ENCODE data around the gene SLC6A11.

SLC6A11 gene

DNA sequence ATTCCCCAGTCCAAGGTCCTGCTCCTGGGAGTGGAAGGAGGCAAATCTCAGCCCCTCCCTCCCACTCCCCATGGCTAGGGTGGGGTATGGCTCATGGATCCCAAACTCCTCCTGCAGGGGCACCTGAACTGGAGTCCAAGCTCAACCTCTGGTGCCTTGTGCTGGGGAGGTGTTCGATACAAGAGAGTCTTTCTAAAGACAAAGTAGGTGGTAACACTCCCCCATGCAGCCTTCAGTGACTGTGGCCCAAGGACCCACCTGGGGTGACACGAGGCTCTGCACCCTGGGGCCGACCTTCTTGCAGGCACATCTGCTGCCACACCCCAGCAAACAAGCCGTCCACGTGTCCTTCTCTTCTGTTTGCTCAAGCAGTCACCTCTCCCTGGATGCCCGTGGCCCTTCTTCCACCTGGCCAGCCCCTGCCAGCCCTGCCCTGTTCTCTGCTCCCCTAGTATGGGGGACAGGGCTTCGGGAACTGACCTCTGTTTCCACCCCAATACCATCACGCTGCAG is 36.7 kb upstream of the SLC6A11 start:
- H3K27me3 Mint-ChIP-seq: peaks cover 43 to 72% of the 10 kb centered on the region in 2 donors
- H3K36me3 Mint-ChIP-seq (ENCODE audit: insufficient read depth): no peaks in the 10 kb centered on the region
- no peak overlapping the region for H3K4me3 Mint-ChIP-seq

GRCh38 chr3:10780243-10780642 is 35.8 kb upstream of the SLC6A11 start:
- no peaks in the 10 kb centered on the region for H3K9me3 Mint-ChIP-seq
- ATAC-seq (replicated peaks) (no peak), DNase-seq (no peak)
- H3K27ac Mint-ChIP-seq: no peak overlapping the region
- H3K4me3 Mint-ChIP-seq: no peak overlapping the region
- H3K27me3 Mint-ChIP-seq: peaks cover 52 to 72% of the 10 kb centered on the region in 2 donors
- no peaks in the 10 kb centered on the region for H3K36me3 Mint-ChIP-seq (ENCODE audit: insufficient read depth)
- peaks cover 0 to 2% of the 10 kb centered on the region in 2 donors for H3K4me1 Mint-ChIP-seq (ENCODE audit: low read depth in 2 of 2)

More for the DNA sequence above, 36.7 kb upstream of the SLC6A11 start:
- Mint-ChIP-seq H3K27ac (no peak overlapping the region), H3K9me3 (no peaks in the 10 kb centered on the region), H3K4me1 (ENCODE audit: low read depth in 2 of 2) (peaks cover 0 to 2% of the 10 kb centered on the region in 2 donors)
- DNase-seq (no peak), ATAC-seq (replicated peaks) (no peak)

- Mint-ChIP-seq H3K27ac (no peak overlapping the region), H3K4me1 (ENCODE audit: low read depth in 2 of 2) (peaks cover 0 to 2% of the 10 kb centered on the region in 2 donors), H3K4me3 (no peak overlapping the region), H3K36me3 (ENCODE audit: insufficient read depth) (no peaks in the 10 kb centered on the region), H3K9me3 (no peaks in the 10 kb centered on the region), H3K27me3 (peaks cover 53 to 69% of the 10 kb centered on the region in 2 donors)
- DNase-seq: no peak
- ATAC-seq (replicated peaks): no peak
Measured at GRCh38 chr3:10780922-10781321, 35.1 kb upstream of the SLC6A11 start.

GRCh38 chr3:10781981-10782380 is 34.0 kb upstream of the SLC6A11 start:
- ATAC-seq (replicated peaks) (no peak), DNase-seq (no peak)
- peaks cover 46 to 69% of the 10 kb centered on the region in 2 donors for H3K27me3 Mint-ChIP-seq
- H3K9me3 Mint-ChIP-seq: no peaks in the 10 kb centered on the region
- peaks cover 0 to 2% of the 10 kb centered on the region in 2 donors for H3K4me1 Mint-ChIP-seq (ENCODE audit: low read depth in 2 of 2)
- H3K27ac Mint-ChIP-seq: no peak overlapping the region
- no peak overlapping the region for H3K4me3 Mint-ChIP-seq
- H3K36me3 Mint-ChIP-seq (ENCODE audit: insufficient read depth): no peaks in the 10 kb centered on the region

- DNase-seq: peak; percentile 17 to 27 (median 21)
- ATAC-seq (replicated peaks): no peak
- Mint-ChIP-seq H3K36me3 (ENCODE audit: insufficient read depth) (no peaks in the 10 kb centered on the region), H3K4me1 (ENCODE audit: low read depth in 2 of 2) (peaks cover 0 to 2% of the 10 kb centered on the region in 2 donors), H3K9me3 (no peaks in the 10 kb centered on the region), H3K27me3 (peaks cover 45 to 56% of the 10 kb centered on the region in 2 donors), H3K4me3 (no peak overlapping the region), H3K27ac (no peak overlapping the region)
Measured at GRCh38 chr3:10783360-10784351, 32.4 kb upstream of the SLC6A11 start.

DNA sequence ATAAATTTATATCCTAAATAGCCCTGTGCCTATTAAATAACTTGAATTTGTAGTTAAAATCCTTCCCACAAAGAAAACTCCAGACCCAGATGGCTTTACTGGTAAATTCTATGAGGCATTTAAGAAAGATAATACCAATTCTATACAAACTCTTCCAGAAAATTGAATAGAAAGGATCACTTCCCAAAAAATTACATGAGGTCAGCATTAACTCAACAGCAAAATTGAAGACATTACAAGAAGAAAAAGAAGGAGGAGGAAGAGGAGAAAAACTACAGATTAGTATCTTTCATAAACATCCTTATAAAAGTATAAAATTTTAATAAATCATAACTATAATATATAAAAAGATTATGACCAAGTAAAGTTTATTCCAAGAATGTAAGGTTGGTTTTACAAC is 29.4 kb upstream of the SLC6A11 start:
- no peaks in the 10 kb centered on the region for H3K9me3 Mint-ChIP-seq
- DNase-seq (no peak), ATAC-seq (replicated peaks) (no peak)
- peaks cover 35 to 44% of the 10 kb centered on the region in 2 donors for H3K27me3 Mint-ChIP-seq
- H3K4me1 Mint-ChIP-seq (ENCODE audit: low read depth in 2 of 2): peaks cover 0 to 2% of the 10 kb centered on the region in 2 donors
- no peaks in the 10 kb centered on the region for H3K36me3 Mint-ChIP-seq (ENCODE audit: insufficient read depth)
- no peak overlapping the region for H3K27ac Mint-ChIP-seq
- no peak overlapping the region for H3K4me3 Mint-ChIP-seq

DNA sequence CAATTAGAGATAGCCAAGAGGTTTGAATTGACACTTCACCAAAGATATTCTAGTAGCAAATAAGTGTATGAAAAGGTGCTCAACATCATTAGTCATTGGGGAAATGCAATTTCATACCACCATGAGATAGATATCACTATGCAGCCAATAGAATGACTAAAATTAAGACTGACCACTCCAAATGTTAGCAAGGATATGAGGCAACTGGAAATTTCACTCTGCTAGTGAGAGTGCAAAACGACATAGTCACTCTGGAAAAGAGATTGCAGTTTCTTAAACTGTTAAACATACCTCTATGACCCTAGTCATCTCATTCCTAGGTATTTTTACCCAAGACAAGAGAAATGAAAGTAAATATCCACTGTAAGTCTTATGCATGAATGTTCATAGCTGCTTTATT is 27.6 kb upstream of the SLC6A11 start:
- Mint-ChIP-seq H3K4me3 (no peak overlapping the region), H3K9me3 (no peaks in the 10 kb centered on the region), H3K27ac (no peak overlapping the region), H3K36me3 (ENCODE audit: insufficient read depth) (no peaks in the 10 kb centered on the region), H3K4me1 (ENCODE audit: low read depth in 2 of 2) (peaks cover 0 to 2% of the 10 kb centered on the region in 2 donors), H3K27me3 (peaks cover 32 to 52% of the 10 kb centered on the region in 2 donors)
- ATAC-seq (replicated peaks) (no peak), DNase-seq (no peak)

GRCh38 chr3:10790713-10791112 is 25.3 kb upstream of the SLC6A11 start:
- Mint-ChIP-seq H3K27ac (no peak overlapping the region), H3K36me3 (ENCODE audit: insufficient read depth) (no peaks in the 10 kb centered on the region), H3K4me1 (ENCODE audit: low read depth in 2 of 2) (peaks cover 0 to 2% of the 10 kb centered on the region in 2 donors), H3K4me3 (no peak overlapping the region), H3K27me3 (peaks cover 15 to 46% of the 10 kb centered on the region in 2 donors), H3K9me3 (no peaks in the 10 kb centered on the region)
- ATAC-seq (replicated peaks) (no peak), DNase-seq (no peak)

DNA sequence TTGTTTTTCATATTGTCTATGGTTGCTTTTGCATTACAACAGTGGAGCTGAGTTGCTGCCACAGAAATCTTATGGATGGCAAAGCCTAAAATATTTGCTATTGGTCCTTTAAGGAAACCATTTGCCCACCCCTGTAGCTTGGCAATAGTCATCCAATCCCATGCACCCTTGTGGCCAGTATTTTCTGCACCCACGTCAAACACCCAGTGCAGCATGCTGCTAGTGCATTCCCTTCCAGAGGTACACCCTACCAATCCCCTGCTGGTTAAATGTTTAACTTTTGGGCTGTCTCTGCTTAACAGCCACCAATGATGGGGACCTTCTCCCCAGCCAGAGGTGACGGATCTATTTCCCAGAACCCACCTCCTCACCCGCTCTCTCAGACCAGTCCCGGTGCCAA is 23.8 kb upstream of the SLC6A11 start:
- Mint-ChIP-seq H3K4me3 (no peak overlapping the region), H3K27me3 (peaks cover 28 to 56% of the 10 kb centered on the region in 2 donors), H3K9me3 (no peaks in the 10 kb centered on the region), H3K36me3 (ENCODE audit: insufficient read depth) (no peaks in the 10 kb centered on the region), H3K4me1 (ENCODE audit: low read depth in 2 of 2) (peaks cover 0 to 2% of the 10 kb centered on the region in 2 donors), H3K27ac (no peak overlapping the region)
- DNase-seq: no peak
- no peak for ATAC-seq (replicated peaks)

DNA sequence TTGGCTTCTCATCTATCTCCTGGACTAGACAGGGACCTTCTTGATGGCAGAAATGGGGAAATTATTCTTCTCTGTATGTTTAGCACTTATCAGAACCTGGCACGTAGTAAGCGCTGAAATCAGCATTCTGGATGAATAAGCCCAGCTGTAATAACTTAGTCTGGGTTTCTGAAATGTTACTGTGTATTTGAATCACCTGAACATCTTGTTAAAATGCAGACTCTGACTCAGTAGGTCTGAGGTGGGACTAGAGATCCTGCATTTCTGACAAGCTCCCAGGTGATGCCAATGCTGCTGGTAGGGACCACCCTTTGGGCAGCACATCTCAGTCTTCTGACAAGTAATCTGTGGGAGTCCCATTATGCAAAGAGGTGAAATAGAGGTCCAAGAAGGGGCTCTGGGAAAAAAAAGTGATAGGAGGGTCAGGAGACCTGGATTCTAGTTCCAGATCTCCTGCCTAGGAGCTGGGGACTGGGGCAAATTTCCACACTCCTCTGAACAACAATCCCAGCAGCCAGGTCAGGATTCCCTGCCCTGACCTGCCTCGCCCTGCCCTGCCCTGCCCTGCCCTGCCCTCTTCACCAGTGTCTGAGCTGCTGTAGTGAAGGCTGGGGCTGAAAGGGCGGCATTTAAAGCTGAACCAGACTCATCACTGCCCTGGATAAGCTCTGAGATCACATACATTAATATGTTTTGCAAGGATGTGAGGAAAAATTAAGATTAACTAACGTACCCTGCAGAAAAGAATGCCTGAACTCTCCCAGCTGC is 17.2 kb upstream of the SLC6A11 start:
- Mint-ChIP-seq H3K9me3 (no peaks in the 10 kb centered on the region), H3K27ac (no peak overlapping the region), H3K36me3 (ENCODE audit: insufficient read depth) (no peaks in the 10 kb centered on the region), H3K27me3 (peaks cover 17 to 58% of the 10 kb centered on the region in 2 donors), H3K4me1 (ENCODE audit: low read depth in 2 of 2) (peaks cover 0 to 2% of the 10 kb centered on the region in 2 donors), H3K4me3 (no peak overlapping the region)
- DNase-seq: no peak
- ATAC-seq (replicated peaks): no peak

DNA sequence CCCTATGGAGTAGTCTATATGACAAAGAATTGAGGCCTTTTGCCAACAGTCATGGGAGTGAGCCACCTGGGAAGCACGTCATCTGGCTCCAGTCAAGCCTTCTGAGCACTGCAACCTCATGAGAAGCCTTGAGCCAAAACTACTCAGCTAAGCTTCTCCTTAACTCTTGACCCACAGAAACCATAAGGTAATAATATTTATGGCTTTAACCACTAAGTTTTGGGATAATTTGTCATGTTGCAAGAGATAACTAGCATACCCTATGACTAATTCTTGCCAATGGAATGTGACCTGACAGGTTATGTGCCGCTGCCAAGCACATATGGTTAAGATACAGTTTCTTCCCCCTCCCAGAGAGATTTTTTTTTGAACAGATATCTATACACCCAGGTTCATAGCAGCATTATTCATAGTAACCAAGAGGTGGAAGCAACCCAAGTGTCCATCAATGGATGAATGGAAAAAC is 11.8 kb upstream of the SLC6A11 start:
- ATAC-seq (replicated peaks): no peak
- Mint-ChIP-seq H3K27me3 (peaks cover 23 to 64% of the 10 kb centered on the region in 2 donors), H3K9me3 (no peaks in the 10 kb centered on the region), H3K36me3 (ENCODE audit: insufficient read depth) (no peaks in the 10 kb centered on the region), H3K4me1 (ENCODE audit: low read depth in 2 of 2) (no peaks in the 10 kb centered on the region), H3K27ac (no peak overlapping the region), H3K4me3 (no peak overlapping the region)
- no peak for DNase-seq

DNA sequence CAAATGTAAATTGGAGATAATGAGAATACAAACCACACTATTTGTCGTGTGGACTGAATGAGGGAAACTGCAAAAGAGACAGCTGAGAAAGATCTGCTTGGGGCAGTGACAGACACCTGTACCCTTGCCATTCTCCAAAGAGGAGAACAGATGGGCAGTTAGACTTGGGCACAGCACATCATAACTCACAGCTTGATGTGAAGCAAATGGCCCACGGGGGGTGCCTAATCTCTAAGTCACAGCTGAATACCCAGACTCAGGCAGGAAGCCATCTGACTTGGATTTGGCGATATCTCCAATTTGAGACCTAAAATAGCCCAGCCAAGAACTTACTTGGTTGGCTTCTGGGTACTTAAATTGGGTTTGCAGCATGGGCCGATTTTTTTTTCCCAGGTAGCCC is 10.0 kb upstream of the SLC6A11 start:
- H3K4me3 Mint-ChIP-seq: no peak overlapping the region
- H3K4me1 Mint-ChIP-seq (ENCODE audit: low read depth in 2 of 2): no peaks in the 10 kb centered on the region
- H3K9me3 Mint-ChIP-seq: no peaks in the 10 kb centered on the region
- H3K27me3 Mint-ChIP-seq: peaks cover 40 to 69% of the 10 kb centered on the region in 2 donors
- no peak for ATAC-seq (replicated peaks)
- no peaks in the 10 kb centered on the region for H3K36me3 Mint-ChIP-seq (ENCODE audit: insufficient read depth)
- no peak overlapping the region for H3K27ac Mint-ChIP-seq
- no peak for DNase-seq

DNA sequence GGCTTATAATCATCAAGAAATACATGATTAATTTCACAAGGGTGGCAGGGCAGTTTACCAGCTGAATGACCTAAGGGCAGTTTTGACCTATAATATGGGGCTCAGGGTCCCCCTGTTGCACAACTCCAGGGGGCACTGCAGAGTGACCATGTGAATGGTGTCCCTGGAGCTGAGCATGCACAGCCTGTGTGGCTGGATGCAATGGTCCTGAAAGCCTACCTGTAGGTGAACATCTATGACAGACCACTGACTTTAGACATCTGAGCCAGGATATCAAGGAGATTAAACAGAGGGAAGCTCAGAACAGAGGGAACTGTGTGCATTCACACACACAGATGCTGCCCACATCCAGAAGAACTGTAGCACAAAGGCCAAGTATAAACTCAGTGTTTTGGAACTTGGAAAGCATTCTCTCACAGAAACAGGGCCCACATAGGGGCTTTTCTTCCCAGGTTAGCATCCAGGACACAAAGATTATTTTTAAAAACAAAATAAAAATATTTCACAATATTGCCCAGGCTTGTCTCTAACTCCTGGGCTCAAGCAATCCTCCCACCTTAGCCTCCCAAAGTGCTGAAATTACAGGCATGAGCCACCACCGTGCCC is 7.8 kb upstream of the SLC6A11 start:
- Mint-ChIP-seq H3K27me3 (peaks cover 48 to 85% of the 10 kb centered on the region in 2 donors), H3K4me3 (no peak overlapping the region), H3K4me1 (ENCODE audit: low read depth in 2 of 2) (no peaks in the 10 kb centered on the region), H3K36me3 (ENCODE audit: insufficient read depth) (no peaks in the 10 kb centered on the region), H3K9me3 (no peaks in the 10 kb centered on the region), H3K27ac (no peak overlapping the region)
- ATAC-seq (replicated peaks): no peak
- no peak for DNase-seq
